GM23248 (cell line): ENCODE results near the gene DKK3. TPM values are rescaled to one million over a fixed set of nuclear protein-coding genes. Genes with fewer than 3 reads are reported as not detected.

ENCODE experiments used
- DNase-seq: peaks from one replicate; pipeline ENCODE4 v3.0.0-alpha.2; 2015
- H2AFZ ChIP-seq: fragments of 200-600 bp; sonication (generic); 2 replicates; pipeline ENCODE4 v1.6.1; 2016; ENCODE audit warnings: antibody characterized with exemption
- H3F3A ChIP-seq: fragments of 200-600 bp; sonication (generic); 2 replicates; pipeline ENCODE4 v1.6.1; 2016; ENCODE audit warnings: mild to moderate bottlenecking, antibody characterized with exemption, mixed run types; ENCODE audit not compliant: insufficient read depth
- H3K27ac ChIP-seq: fragments of 200-600 bp; sonication (generic); 2 replicates; pipeline ENCODE4 v1.5.1; 2016; ENCODE audit warnings: mild to moderate bottlenecking
- H3K27me3 ChIP-seq: fragments of 200-600 bp; sonication (generic); replicated peaks from 2 replicates; pipeline ENCODE4 v1.6.1; 2016; ENCODE audit warnings: mild to moderate bottlenecking; ENCODE audit not compliant: insufficient read depth
- H3K36me3 ChIP-seq: fragments of 200-600 bp; sonication (generic); 2 replicates; pipeline ENCODE4 v1.6.1; 2016; ENCODE audit warnings: low read depth, mild to moderate bottlenecking
- H3K4me1 ChIP-seq: fragments of 200-600 bp; sonication (generic); 2 replicates; pipeline ENCODE4 v1.6.1; 2016; ENCODE audit warnings: mild to moderate bottlenecking; ENCODE audit not compliant: insufficient read depth
- H3K4me2 ChIP-seq: fragments of 200-600 bp; sonication (generic); one replicate; pipeline ENCODE4 v1.6.1; 2016; ENCODE audit warnings: mild to moderate bottlenecking; ENCODE audit not compliant: unreplicated experiment
- H3K4me3 ChIP-seq: fragments of 200-600 bp; sonication (generic); 2 replicates; pipeline ENCODE4 v1.5.1; 2016; ENCODE audit warnings: mild to moderate bottlenecking
- H3K79me2 ChIP-seq: fragments of 200-600 bp; sonication (generic); 2 replicates; pipeline ENCODE4 v1.6.1; 2016; ENCODE audit warnings: mild to moderate bottlenecking; ENCODE audit not compliant: insufficient read depth
- H3K9ac ChIP-seq: fragments of 200-600 bp; sonication (generic); 2 replicates; pipeline ENCODE4 v1.6.1; 2016; ENCODE audit warnings: mild to moderate bottlenecking
- H3K9me2 ChIP-seq: fragments of 200-600 bp; sonication (generic); 2 replicates; pipeline ENCODE4 v1.6.1; 2016; ENCODE audit warnings: mixed run types, mild to moderate bottlenecking, moderate library complexity; ENCODE audit not compliant: insufficient read depth
- H3K9me3 ChIP-seq: fragments of 200-600 bp; sonication (generic); one replicate; pipeline ENCODE4 v1.6.1; 2017; ENCODE audit warnings: low read depth
- H4K20me1 ChIP-seq: fragments of 200-600 bp; sonication (generic); 2 replicates; pipeline ENCODE4 v1.6.0; 2016; ENCODE audit not compliant: insufficient read depth
- EZH2 ChIP-seq: fragments of 200-600 bp; sonication (generic); IDR thresholded peaks from 2 replicates; pipeline ENCODE4 v1.6.1; 2018; ENCODE audit warnings: antibody characterized with exemption, mild to moderate bottlenecking; ENCODE audit not compliant: insufficient read depth, poor library complexity, severe bottlenecking
- EZH2phosphoT487 ChIP-seq: fragments of 200-600 bp; sonication (generic); IDR thresholded peaks from 2 replicates; pipeline ENCODE4 v1.6.1; 2018; ENCODE audit warnings: antibody characterized with exemption, moderate library complexity, mild to moderate bottlenecking, low read depth; ENCODE audit not compliant: insufficient read depth
- WGBS, 2 experiments: methylation state at CpG; one replicate each; pipeline ENCODE4 v1.1.6; 2015 to 2017; ENCODE audit warnings: low lambda C conversion rate in 2 of 2, low coverage in 1 of 2; ENCODE audit errors: missing lambda C conversion rate in 2 of 2; 5-methylcytosine and 5-hydroxymethylcytosine counted together
- in situ Hi-C: fragments of 300-500 bp; cut with MboI; formaldehyde crosslinking; loops from 2 replicates; pipeline ENCODE4 v1.15.0; 2020
- polyA plus RNA-seq: library from polyadenylated mRNA; unstranded; fragments of >200 nt; fragmentation: Nextera tagmentation; extraction: Ambion mirVana; gene quantifications from 2 replicates; pipeline ENCODE4 v1.2.1, GENCODE V29; 2016
- total RNA-seq: library from RNA; depleted of rRNA; stranded (reverse); fragments of >200 nt; shearing (Covaris generic); gene quantifications from 2 replicates; pipeline ENCODE4 v1.2.3, GENCODE V29; 2014

DKK3 gene
- total and polyA plus RNA-seq, 2 experiments from 2014 or later = 225 to 237 TPM

- in situ Hi-C loops = loop anchor here (10.0 kb wide), 1 partner anchor 98 kb away; no protein-coding TSS in a partner anchor
- no peak overlapping the region for H3K27ac ChIP-seq
These were observed 24.5 kb upstream of the DKK3 start for GRCh38 chr11:12032968-12033367.

GRCh38 chr11:12031856-12032544, 23.6 kb upstream of the DKK3 start:
- Histone ChIP-seq H3K9me3 (no peaks in the 10 kb centered on the region), H3K4me2 (no peak overlapping the region), H3K27me3 (no peaks in the 10 kb centered on the region), H3K9ac (no peak overlapping the region), H3K9me2 (no peaks in the 10 kb centered on the region), H3K36me3 (no peaks in the 10 kb centered on the region), H3F3A (peaks cover 20% of the 10 kb centered on the region; the same call in 1 of the 2 replicates), H3K27ac (no peak overlapping the region), H3K4me1 (peaks cover 10% of the 10 kb centered on the region), H4K20me1 (no peaks in the 10 kb centered on the region), H3K79me2 (no peaks in the 10 kb centered on the region), H2AFZ (no peak overlapping the region), H3K4me3 (no peak overlapping the region)
- no peak for DNase-seq
- 72 to 75% methylated on average over 4 of the region's 4 CpGs for WGBS, 2 experiments
- no peak for TF ChIP-seq EZH2phosphoT487
- no peak for TF ChIP-seq EZH2
- in situ Hi-C loops = loop anchor here (10.0 kb wide), 1 partner anchor 97 kb away; no protein-coding TSS in a partner anchor

More at GRCh38 chr11:12032968-12033367, 24.5 kb upstream of the DKK3 start:
- WGBS, 2 experiments = 28 to 36% methylated on average over 2 of the region's 2 CpGs
- TF ChIP-seq EZH2phosphoT487 = no peak
- TF ChIP-seq EZH2 = no peak
- peaks cover 10% of the 10 kb centered on the region for H3K4me1 ChIP-seq
- no peaks in the 10 kb centered on the region for H3K79me2 ChIP-seq
- H3F3A ChIP-seq = peaks cover 20% of the 10 kb centered on the region; the same call in 1 of the 2 replicates
- no peak overlapping the region for H3K4me3 ChIP-seq
- no peaks in the 10 kb centered on the region for H3K9me2 ChIP-seq
- H3K4me2 ChIP-seq = no peak overlapping the region
- H4K20me1 ChIP-seq = no peaks in the 10 kb centered on the region
- no peak overlapping the region for H2AFZ ChIP-seq
- H3K36me3 ChIP-seq = no peaks in the 10 kb centered on the region
- no peaks in the 10 kb centered on the region for H3K27me3 ChIP-seq
- peak; percentile 54 for DNase-seq
- no peak overlapping the region for H3K9ac ChIP-seq
- H3K9me3 ChIP-seq = no peaks in the 10 kb centered on the region

- Histone ChIP-seq H3K79me2 (no peaks in the 10 kb centered on the region), H3K27ac (0 out of 2 replicates have a peak overlapping the region, but pooled peaks have one; percentile 9), H3K9me2 (no peaks in the 10 kb centered on the region), H4K20me1 (no peaks in the 10 kb centered on the region), H3F3A (peaks cover 20% of the 10 kb centered on the region; the same call in 1 of the 2 replicates), H2AFZ (no peak overlapping the region), H3K4me1 (peaks cover 10% of the 10 kb centered on the region), H3K9me3 (no peaks in the 10 kb centered on the region), H3K36me3 (no peaks in the 10 kb centered on the region), H3K9ac (no peak overlapping the region), H3K27me3 (no peaks in the 10 kb centered on the region), H3K4me3 (no peak overlapping the region), H3K4me2 (no peak overlapping the region)
- in situ Hi-C loops = loop anchor here (10.0 kb wide), 1 partner anchor 95 kb away; no protein-coding TSS in a partner anchor
- TF ChIP-seq EZH2phosphoT487 (no peak), EZH2 (no peak)
- peak; percentile 64 for DNase-seq
- WGBS, 2 experiments = 62 to 65% methylated on average over 5 of the region's 5 CpGs
These were observed 21.4 kb upstream of the DKK3 start for GRCh38 chr11:12029738-12030363.

DNA sequence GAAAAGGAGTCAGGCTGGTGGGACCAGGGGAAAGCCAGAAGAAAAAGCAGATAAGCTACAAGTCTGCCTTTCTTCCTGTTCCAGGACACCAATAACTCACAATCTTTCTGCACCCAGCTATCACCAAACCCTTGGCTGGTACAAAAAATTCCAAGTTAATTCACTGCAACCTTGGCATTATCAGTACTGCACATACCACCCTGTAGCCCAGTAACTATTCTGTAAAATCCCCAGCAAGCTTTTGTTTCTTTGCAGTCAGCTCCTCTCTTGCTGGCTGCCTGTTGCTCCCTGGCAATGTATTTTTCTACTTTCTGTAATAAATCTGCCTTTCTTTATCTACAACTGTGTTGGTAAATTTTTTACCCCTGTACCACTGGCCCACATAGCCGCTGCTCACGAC, 20.7 kb upstream of the DKK3 start:
- no peak for DNase-seq
- Histone ChIP-seq H3K4me2 (no peak overlapping the region), H3K36me3 (no peaks in the 10 kb centered on the region), H3K27me3 (no peaks in the 10 kb centered on the region), H3K9me2 (no peaks in the 10 kb centered on the region), H4K20me1 (no peaks in the 10 kb centered on the region), H3K9me3 (no peaks in the 10 kb centered on the region), H3K9ac (no peak overlapping the region), H3K4me1 (peaks cover 10% of the 10 kb centered on the region), H3K27ac (no peak overlapping the region), H3K4me3 (no peak overlapping the region), H3K79me2 (no peaks in the 10 kb centered on the region), H2AFZ (no peak overlapping the region), H3F3A (peaks cover 20% of the 10 kb centered on the region; the same call in 1 of the 2 replicates)
- TF ChIP-seq EZH2 = no peak
- TF ChIP-seq EZH2phosphoT487 = no peak
- WGBS, 2 experiments = 89% methylated on average over 2 of the region's 2 CpGs
- in situ Hi-C loops = no loop called here
